ENCODE measurements around the gene DPCD.

DNA sequence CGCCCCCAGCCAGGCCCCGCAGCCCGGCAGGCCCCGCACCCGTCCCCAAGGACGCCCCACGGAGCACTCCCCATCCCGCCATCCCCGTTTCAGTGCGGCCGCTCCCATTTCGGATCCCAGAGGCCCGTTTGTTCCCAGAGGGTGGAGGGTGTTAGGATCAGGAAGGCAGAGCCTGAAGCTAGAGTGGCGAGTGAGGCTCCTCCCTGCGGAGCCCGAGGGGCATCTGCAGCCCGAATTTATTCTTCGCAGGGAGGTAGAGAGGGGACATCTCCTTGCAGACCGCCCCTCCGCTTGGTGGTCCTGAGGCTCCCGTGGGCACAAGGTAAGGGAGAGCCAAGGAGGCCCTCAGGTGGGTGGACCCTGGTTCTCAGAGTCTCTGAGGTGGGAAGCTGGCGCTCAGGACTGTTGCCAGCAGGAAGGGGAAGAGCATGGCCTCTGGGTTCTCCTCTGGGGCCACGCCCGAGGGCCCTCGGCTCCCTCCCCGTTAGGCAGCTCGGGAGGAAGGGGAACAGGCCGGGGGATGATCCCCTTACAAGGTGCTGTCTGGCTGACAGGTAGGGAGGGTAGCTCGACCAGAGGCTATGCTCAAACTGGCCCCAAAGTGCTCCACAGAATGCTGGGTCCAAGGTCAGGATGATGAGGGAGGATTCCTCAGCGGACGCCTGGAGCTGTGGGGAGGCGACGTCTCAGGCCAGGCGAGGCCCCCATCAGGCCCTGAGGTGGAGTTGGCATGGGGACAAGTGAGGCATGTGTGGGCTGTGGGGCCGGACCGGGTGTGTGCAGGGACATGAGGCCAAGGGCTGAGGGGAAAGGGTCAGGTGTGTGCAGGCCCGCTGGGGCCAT lies 17.5 kb upstream of the DPCD start:
- no peak for TF ChIP-seq CTCF (IDR thresholded peaks at IDR 0.05; ENCODE audit: extremely low read depth in 1 of 2, insufficient read depth in 1 of 2, low read depth in 1 of 2, low read length in 2 of 2)
- TF ChIP-seq EZH2 (IDR thresholded peaks at IDR 0.05; ENCODE audit: borderline replicate concordance, low read depth, low read length, severe bottlenecking), result no peak
- no peak for TF ChIP-seq POLR2A (IDR thresholded peaks at IDR 0.05; ENCODE audit: low read depth, low read length)
- no peak for TF ChIP-seq POLR2AphosphoS5 (IDR thresholded peaks at IDR 0.05; ENCODE audit: insufficient read depth, low read depth, low read length)
- TF ChIP-seq GATA2 (IDR thresholded peaks at IDR 0.05; ENCODE audit: insufficient read depth, insufficient read length, low read depth, low read length), result no peak
- TF ChIP-seq FOS (IDR thresholded peaks at IDR 0.05; ENCODE audit: borderline replicate concordance, insufficient read depth, low read length), result no peak
- no peak for TF ChIP-seq JUN (IDR thresholded peaks at IDR 0.05; ENCODE audit: borderline replicate concordance, insufficient read depth, insufficient read length, low read depth)
- TF ChIP-seq, protein P1, sequence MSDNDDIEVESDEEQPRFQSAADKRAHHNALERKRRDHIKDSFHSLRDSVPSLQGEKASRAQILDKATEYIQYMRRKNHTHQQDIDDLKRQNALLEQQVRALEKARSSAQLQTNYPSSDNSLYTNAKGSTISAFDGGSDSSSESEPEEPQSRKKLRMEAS (IDR thresholded peaks at IDR 0.05; ENCODE audit: insufficient read depth, insufficient read length), result no peak
- TF ChIP-seq MYC (IDR thresholded peaks at IDR 0.05; ENCODE audit: low read depth, low read length), result no peak

Data from endothelial cell of umbilical vein (primary cell).